ENCODE measurements around the gene TRMT44. TPM values are rescaled to one million over a fixed set of nuclear protein-coding genes. Genes with fewer than 3 reads are reported as not detected.

The TRMT44 gene
- total RNA-seq, 3 donors from 2014 or later, result 14.0 to 21.7 (median 17.1) TPM

DNA sequence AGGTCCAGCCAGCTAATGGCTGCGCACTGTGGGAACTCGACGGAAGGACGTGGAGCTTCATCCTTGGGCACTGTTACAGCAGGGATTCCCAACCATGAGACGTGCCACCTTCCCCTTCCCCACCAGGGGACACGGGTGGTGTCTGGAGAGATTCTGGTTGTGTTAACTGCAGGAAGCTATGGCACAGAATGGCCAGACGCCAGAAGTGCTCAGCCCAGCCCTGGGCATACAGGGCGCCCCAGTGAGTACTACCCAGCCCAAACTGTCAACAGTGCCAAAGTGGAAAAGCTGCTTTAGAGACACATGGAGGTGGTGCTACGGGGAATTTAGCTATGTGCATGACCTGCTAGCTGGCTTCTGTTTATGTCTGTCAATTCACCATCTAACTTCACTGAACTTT, 32.8 kb upstream of the TRMT44 start:
- DNase-seq (peak in 2 of 3 donors; percentile 49 to 61), ATAC-seq (peak; percentile 34)
- Histone ChIP-seq H3K9me3 (no peaks in the 10 kb centered on the region), H3K4me1 (ENCODE audit: low read depth) (peaks cover 18% of the 10 kb centered on the region), H3K36me3 (ENCODE audit: low read depth) (no peaks in the 10 kb centered on the region), H3K4me3 (no peak overlapping the region)
- no peak for TF ChIP-seq CTCF (IDR thresholded peaks at IDR 0.05)
- intact Hi-C loops (cut with DNase I, micrococcal nuclease), result loop anchor here in 1 of 2 donors (5.0 kb wide), 1 partner anchor 165 kb away; no protein-coding TSS in a partner anchor

- intact Hi-C loops (cut with DNase I, micrococcal nuclease), result loop anchor here in 1 of 2 donors (5.0 kb wide), 1 partner anchor 167 kb away; no protein-coding TSS in a partner anchor
These were observed 31.1 kb upstream of the TRMT44 start for GRCh38 chr4:8409264-8410065.

DNA sequence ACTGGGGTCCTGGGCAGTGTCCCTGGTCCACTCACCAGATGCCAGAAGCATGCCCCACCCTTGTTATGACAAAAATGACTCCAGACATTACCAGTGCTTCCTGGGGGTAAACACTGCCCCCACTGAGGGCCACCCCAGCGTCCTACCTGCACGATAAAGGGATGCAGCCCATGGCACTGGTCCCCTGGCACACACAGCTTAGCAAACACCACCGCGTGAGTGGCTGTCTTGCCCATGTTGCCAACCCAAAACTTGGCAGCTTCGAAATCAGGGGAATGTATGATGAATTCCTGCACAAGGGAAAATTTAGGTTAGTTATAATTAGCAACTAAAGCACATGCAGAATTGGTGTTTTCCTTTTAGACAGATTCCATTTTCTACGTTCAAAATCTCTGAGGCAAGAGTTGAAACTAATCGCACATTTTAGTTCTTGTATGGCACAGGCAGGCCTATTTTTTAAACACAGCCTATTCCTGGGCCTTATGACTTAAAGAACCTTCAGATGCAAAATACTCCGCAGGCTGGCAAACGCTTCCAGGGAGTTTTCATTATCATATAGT, 30.4 kb upstream of the TRMT44 start:
- Histone ChIP-seq H3K4me3 (no peak overlapping the region), H3K9me3 (no peaks in the 10 kb centered on the region), H3K4me1 (ENCODE audit: low read depth) (peaks cover 18% of the 10 kb centered on the region), H3K36me3 (ENCODE audit: low read depth) (no peaks in the 10 kb centered on the region)
- DNase-seq, result no peak
- no peak for ATAC-seq
- no peak for TF ChIP-seq CTCF (IDR thresholded peaks at IDR 0.05)
- intact Hi-C loops (cut with DNase I, micrococcal nuclease), result no loop called here

More at GRCh38 chr4:8409264-8410065, 31.1 kb upstream of the TRMT44 start:
- DNase-seq, result peak; percentile 59 to 81 (median 73)
- Histone ChIP-seq H3K4me3 (no peak overlapping the region), H3K4me1 (ENCODE audit: low read depth) (peaks cover 18% of the 10 kb centered on the region), H3K9me3 (no peaks in the 10 kb centered on the region), H3K36me3 (ENCODE audit: low read depth) (no peaks in the 10 kb centered on the region)
- no peak for TF ChIP-seq CTCF (IDR thresholded peaks at IDR 0.05)
- peak; percentile 80 for ATAC-seq

DNA sequence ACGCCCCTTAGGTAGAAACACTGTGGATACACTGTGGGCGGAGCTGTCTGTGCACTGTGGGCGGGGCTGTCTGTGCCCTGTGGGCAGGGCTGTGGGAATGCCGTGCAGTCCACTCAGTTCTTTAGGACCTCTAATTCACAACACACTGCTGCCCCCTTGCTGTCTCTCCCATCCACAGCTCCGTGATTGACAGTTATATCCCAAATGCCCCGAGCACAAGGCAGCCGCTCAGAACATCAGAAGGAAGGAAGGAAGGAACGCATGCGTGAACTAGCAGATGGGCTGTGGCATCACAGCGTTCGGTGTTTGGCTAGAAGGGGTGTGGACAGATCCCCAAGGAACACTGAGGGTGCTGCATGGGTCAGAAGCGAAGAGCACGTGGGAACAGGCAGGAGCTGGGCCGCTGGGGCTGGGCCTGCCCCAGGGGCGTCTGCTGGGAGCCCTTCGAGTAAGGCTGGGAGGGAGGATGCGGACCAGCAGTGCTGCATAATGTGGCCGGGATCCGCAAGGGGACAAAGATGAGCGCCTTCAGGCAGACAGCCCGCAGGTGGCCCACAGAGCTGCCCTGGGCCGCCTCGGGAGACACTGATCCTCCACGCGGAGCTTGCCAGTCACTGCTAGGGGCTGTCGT, 29.8 kb upstream of the TRMT44 start:
- DNase-seq, result peak in 2 of 3 donors; percentile 74 to 75
- intact Hi-C loops (cut with DNase I, micrococcal nuclease), result no loop called here
- no peak overlapping the region for H3K4me3 ChIP-seq
- H3K9me3 ChIP-seq, result no peaks in the 10 kb centered on the region
- peak; percentile 61 for ATAC-seq
- no peaks in the 10 kb centered on the region for H3K36me3 ChIP-seq (ENCODE audit: low read depth)
- peaks cover 18% of the 10 kb centered on the region for H3K4me1 ChIP-seq (ENCODE audit: low read depth)
- no peak for TF ChIP-seq CTCF (IDR thresholded peaks at IDR 0.05)

GRCh38 chr4:8411351-8412180, 29.0 kb upstream of the TRMT44 start:
- TF ChIP-seq CTCF (IDR thresholded peaks at IDR 0.05), result no peak
- intact Hi-C loops (cut with DNase I, micrococcal nuclease), result no loop called here
- H3K4me3 ChIP-seq, result no peak overlapping the region
- H3K36me3 ChIP-seq (ENCODE audit: low read depth), result no peaks in the 10 kb centered on the region
- no peaks in the 10 kb centered on the region for H3K9me3 ChIP-seq
- DNase-seq, result no peak
- peaks cover 18% of the 10 kb centered on the region for H3K4me1 ChIP-seq (ENCODE audit: low read depth)
- ATAC-seq, result no peak

All from mucosa of descending colon (tissue), 3 donors.